Kidney epithelial cell (primary cell): ENCODE data around the gene GRM2. TPM values are rescaled to one million over a fixed set of nuclear protein-coding genes. Genes with fewer than 3 reads are reported as not detected.

ENCODE experiments used
- DNase-seq: peaks from one replicate; pipeline ENCODE4 v3.0.0-alpha.2; 2010; ENCODE audit warnings: low read depth
- H3K27me3 ChIP-seq: 2 replicates; pipeline ENCODE4 v1.6.0; 2011; ENCODE audit warnings: low read length; ENCODE audit not compliant: control insufficient read depth, insufficient read depth
- H3K36me3 ChIP-seq: 2 replicates; pipeline ENCODE4 v1.5.1; 2011; ENCODE audit warnings: low read length; ENCODE audit not compliant: control insufficient read depth, insufficient read depth
- H3K4me3 ChIP-seq: 2 replicates; pipeline ENCODE4 v1.5.1; 2011; ENCODE audit warnings: low read depth, mild to moderate bottlenecking, control low read depth, low read length
- CTCF ChIP-seq: IDR thresholded peaks from 2 replicates; pipeline ENCODE4 v1.5.1; 2011; ENCODE audit warnings: mild to moderate bottlenecking, moderate library complexity, low read length, control low read depth, inconsistent platforms; ENCODE audit not compliant: insufficient read depth, poor library complexity, severe bottlenecking
- total RNA-seq: library from RNA; depleted of rRNA; stranded (reverse); fragments of >200 nt; gene quantifications from 2 replicates; pipeline ENCODE4 v1.2.3, GENCODE V29; 2015

GRM2 gene
- total RNA-seq, 1 donor from 2014 or later: not detected

GRCh38 chr3:51673802-51674654 is 32.8 kb upstream of the GRM2 start:
- Histone ChIP-seq H3K4me3 (no peak overlapping the region), H3K36me3 (no peaks in the 10 kb centered on the region), H3K27me3 (no peaks in the 10 kb centered on the region)
- TF ChIP-seq CTCF: no peak
- DNase-seq: no peak

GRCh38 chr3:51675201-51675611 is 31.7 kb upstream of the GRM2 start:
- Histone ChIP-seq H3K36me3 (no peaks in the 10 kb centered on the region), H3K4me3 (no peak overlapping the region), H3K27me3 (no peaks in the 10 kb centered on the region)
- TF ChIP-seq CTCF: no peak
- peak; percentile 32 for DNase-seq

GRCh38 chr3:51676102-51676640 is 30.7 kb upstream of the GRM2 start:
- Histone ChIP-seq H3K27me3 (no peaks in the 10 kb centered on the region), H3K36me3 (no peaks in the 10 kb centered on the region), H3K4me3 (no peak overlapping the region)
- TF ChIP-seq CTCF: no peak
- DNase-seq: no peak

- Histone ChIP-seq H3K4me3 (no peak overlapping the region), H3K27me3 (no peaks in the 10 kb centered on the region), H3K36me3 (no peaks in the 10 kb centered on the region)
- no peak for TF ChIP-seq CTCF
- DNase-seq: no peak
These were observed 29.5 kb upstream of the GRM2 start for GRCh38 chr3:51677358-51677757.

GRCh38 chr3:51678186-51678585 is 28.7 kb upstream of the GRM2 start:
- TF ChIP-seq CTCF: no peak
- peaks cover 1% of the 10 kb centered on the region for H3K36me3 ChIP-seq

GRCh38 chr3:51678641-51679040 is 28.2 kb upstream of the GRM2 start:
- no peak overlapping the region for H3K4me3 ChIP-seq
- TF ChIP-seq CTCF: no peak
- no peak for DNase-seq
- H3K36me3 ChIP-seq: peaks cover 1% of the 10 kb centered on the region
- no peaks in the 10 kb centered on the region for H3K27me3 ChIP-seq

More at GRCh38 chr3:51678186-51678585, 28.7 kb upstream of the GRM2 start:
- Histone ChIP-seq H3K4me3 (no peak overlapping the region), H3K27me3 (no peaks in the 10 kb centered on the region)
- DNase-seq: no peak
